Body of pancreas (tissue), 4 donors: ENCODE data around the gene DRGX. TPM values are rescaled to one million over a fixed set of nuclear protein-coding genes. Genes with fewer than 3 reads are reported as not detected.

ENCODE experiments used
- ATAC-seq: fragments of 150-250 bp; one replicate; pipeline ENCODE4 v1.9.1; 2016
- DNase-seq, 4 donors: peaks; one replicate each; pipeline ENCODE4 v3.0.0-alpha.2; 2019
- H3K27ac ChIP-seq, 4 donors: fragments of 200-600 bp; sonication (generic); 1 replicate in 3 of 4; 2 replicates in 1 of 4; pipeline versions ENCODE4 v1.5.1 to v1.6.1; 2016 to 2019; ENCODE audit warnings: mild to moderate bottlenecking in 1 of 4, mixed read lengths in 1 of 4, moderate library complexity in 1 of 4
- H3K27me3 ChIP-seq, 2 donors: fragments of 200-600 bp; sonication (generic); one replicate each; pipeline ENCODE4 v1.6.0; 2016; ENCODE audit warnings: mild to moderate bottlenecking in 1 of 2
- H3K36me3 ChIP-seq, 2 donors: fragments of 200-600 bp; sonication (generic); replicated peaks in 1 of 2; 2 replicates each; pipeline ENCODE4 v1.5.1; 2016; ENCODE audit warnings: low read depth in 2 of 2; ENCODE audit not compliant: insufficient read depth in 1 of 2
- H3K4me1 ChIP-seq: fragments of 200-600 bp; sonication (generic); one replicate; pipeline ENCODE4 v1.6.0; 2016
- H3K4me3 ChIP-seq, 2 donors: fragments of 200-600 bp; sonication (generic); 1 replicate in 1 of 2; 2 replicates in 1 of 2; pipeline ENCODE4 v1.5.1; 2016 to 2019
- H3K9me3 ChIP-seq, 3 donors: fragments of 200-600 bp; sonication (generic); 1 replicate in 2 of 3; 2 replicates in 1 of 3; pipeline ENCODE4 v1.5.1; 2016
- CTCF ChIP-seq, 7 experiments: fragments of 450-650 bp in 4 of 7; fragments of 200-600 bp in 3 of 7; sonication (generic) in 3 of 7; IDR thresholded peaks; one replicate each; pipeline ENCODE4 v1.5.1; 2016 to 2019; ENCODE audit warnings: antibody characterized with exemption in 7 of 7
- POLR2A ChIP-seq, 3 donors: fragments of 450-650 bp; IDR thresholded peaks; one replicate each; pipeline ENCODE4 v1.6.1; 2016; ENCODE audit warnings: antibody characterized with exemption in 3 of 3, mild to moderate bottlenecking in 2 of 3
- WGBS, 2 donors: methylation state at CpG; one replicate each; pipeline ENCODE4 v1.1.5; 2017; 5-methylcytosine and 5-hydroxymethylcytosine counted together
- intact Hi-C: fragments of 100-400 bp; cut with DNase I; formaldehyde crosslinking; loops from one replicate; pipeline ENCODE4 v1.15.1; 2023
- total RNA-seq, 2 donors: library from RNA; depleted of rRNA; stranded (reverse); fragments of >200 nt; gene quantifications; one replicate each; pipeline ENCODE4 v1.1.0, GENCODE V29; 2016

DRGX gene
- total RNA-seq, 2 donors from 2014 or later: not detected

DNA sequence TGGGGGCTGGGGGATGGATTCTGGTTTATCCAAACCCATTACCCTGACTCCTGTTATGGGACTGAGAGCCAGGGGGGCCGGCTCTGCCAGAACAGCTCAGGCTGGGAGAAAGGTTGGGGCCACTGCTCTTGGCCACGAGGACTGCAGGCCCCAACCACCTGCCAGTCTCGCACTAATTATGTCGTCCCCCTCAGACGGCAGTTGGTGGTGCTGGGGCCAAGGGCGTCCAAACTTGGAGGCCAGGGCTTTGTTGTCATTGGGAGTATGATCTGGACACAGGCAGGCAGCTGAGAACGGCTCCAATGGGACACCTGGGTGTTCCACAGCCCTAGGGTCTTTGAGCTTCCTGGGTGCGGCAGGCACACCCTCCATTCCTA, 34.7 kb downstream of the DRGX start:
- no peaks in the 10 kb centered on the region for H3K36me3 ChIP-seq
- no peaks in the 10 kb centered on the region for H3K9me3 ChIP-seq
- H3K27ac ChIP-seq: no peak overlapping the region
- no peak overlapping the region for H3K4me3 ChIP-seq
- ATAC-seq (no peak), DNase-seq (no peak)
- peaks cover 24% of the 10 kb centered on the region for H3K4me1 ChIP-seq
- no peak for TF ChIP-seq POLR2A (IDR thresholded peaks at IDR 0.05)
- 73 to 95% methylated on average over 7 to 8 of the region's 8 CpGs for WGBS, 2 donors
- no peaks in the 10 kb centered on the region for H3K27me3 ChIP-seq
- intact Hi-C loops: no loop called here

GRCh38 chr10:49360271-49361177, 35.4 kb downstream of the DRGX start:
- no peak overlapping the region for H3K27ac ChIP-seq
- no peaks in the 10 kb centered on the region for H3K9me3 ChIP-seq
- no peak for TF ChIP-seq CTCF (IDR thresholded peaks at IDR 0.05)
- no peak for TF ChIP-seq POLR2A (IDR thresholded peaks at IDR 0.05)
- H3K27me3 ChIP-seq: no peaks in the 10 kb centered on the region
- intact Hi-C loops: no loop called here
- H3K36me3 ChIP-seq: no peaks in the 10 kb centered on the region
- H3K4me3 ChIP-seq: no peak overlapping the region
- ATAC-seq (no peak), DNase-seq (no peak)
- H3K4me1 ChIP-seq: peaks cover 24% of the 10 kb centered on the region
- 69 to 72% methylated on average over 7 to 15 of the region's 15 CpGs for WGBS, 2 donors

DNA sequence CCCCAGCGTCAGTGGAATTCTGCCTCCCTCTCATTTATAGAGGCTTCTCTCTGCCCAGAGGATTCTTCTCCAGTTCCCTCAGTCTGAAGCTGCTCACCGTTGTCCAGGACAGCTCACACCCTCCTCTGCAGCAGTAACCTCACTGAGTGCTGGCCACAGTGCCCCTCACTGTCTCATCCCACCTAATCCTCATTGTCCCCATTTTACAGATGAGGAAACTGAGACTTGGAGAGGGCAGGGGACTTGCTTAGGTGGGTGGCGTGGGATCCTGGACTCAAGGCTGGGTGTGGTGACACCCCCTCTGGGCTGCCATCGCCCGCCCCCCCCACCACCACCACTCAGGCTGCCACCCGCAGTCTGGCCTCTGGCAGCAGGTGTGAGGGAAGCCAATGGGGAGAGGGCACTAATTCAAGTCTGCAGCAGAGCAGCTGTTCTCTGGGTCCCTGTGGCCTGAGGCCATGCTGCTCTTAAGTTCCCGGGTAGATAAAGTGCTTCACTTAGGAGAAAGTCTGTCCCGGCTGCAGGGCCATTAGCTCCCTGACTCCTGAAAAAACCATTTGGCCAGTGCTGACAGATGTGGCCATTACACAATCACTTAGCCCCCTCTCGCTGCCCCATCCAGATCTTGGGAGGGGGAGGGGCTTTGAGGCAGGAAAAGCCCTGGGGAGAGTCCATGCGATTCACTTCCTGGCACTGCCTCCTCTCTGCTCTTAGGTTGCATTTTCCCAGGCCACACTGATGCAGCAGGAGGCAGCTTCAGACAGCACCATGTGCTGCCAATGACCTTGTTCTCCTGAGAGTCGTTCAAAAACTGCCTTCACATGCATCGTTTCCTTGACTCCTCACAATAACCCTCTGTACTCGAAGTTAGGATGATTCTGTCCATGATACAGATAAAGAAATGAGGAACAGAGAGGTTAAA, 36.3 kb downstream of the DRGX start:
- Histone ChIP-seq H3K36me3 (no peaks in the 10 kb centered on the region), H3K4me3 (no peak overlapping the region), H3K4me1 (peaks cover 24% of the 10 kb centered on the region), H3K27ac (no peak overlapping the region), H3K27me3 (no peaks in the 10 kb centered on the region), H3K9me3 (no peaks in the 10 kb centered on the region)
- intact Hi-C loops: no loop called here
- WGBS, 2 donors: 43 to 47% methylated on average over 12 of the region's 13 CpGs
- ATAC-seq: no peak
- TF ChIP-seq POLR2A (IDR thresholded peaks at IDR 0.05): no peak
- TF ChIP-seq CTCF (IDR thresholded peaks at IDR 0.05): no peak
- no peak for DNase-seq

DNA sequence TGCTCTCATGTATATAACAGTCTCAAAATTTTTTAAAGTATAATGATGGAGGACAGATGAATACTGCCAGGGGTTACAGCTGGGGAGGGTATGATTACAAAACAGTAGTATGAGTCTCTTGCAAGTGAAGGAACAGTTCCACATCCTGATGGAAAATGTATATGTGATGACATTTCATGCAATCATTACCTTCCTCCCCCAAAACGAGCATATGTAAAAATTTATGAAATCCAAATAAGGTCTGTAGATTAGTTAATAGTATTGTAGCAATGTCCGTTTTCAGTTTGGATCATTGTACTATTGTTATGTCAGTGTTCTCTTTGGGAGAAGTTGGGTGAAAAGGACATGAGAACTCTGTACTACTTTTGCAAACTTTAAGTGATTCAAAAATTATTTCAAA, 38.0 kb downstream of the DRGX start:
- WGBS, 2 donors: 27 to 41% methylated on average over 2 of the region's 2 CpGs
- Histone ChIP-seq H3K9me3 (no peaks in the 10 kb centered on the region), H3K4me3 (no peak overlapping the region), H3K27me3 (no peaks in the 10 kb centered on the region), H3K4me1 (peaks cover 19% of the 10 kb centered on the region), H3K36me3 (no peaks in the 10 kb centered on the region), H3K27ac (no peak overlapping the region)
- DNase-seq: no peak
- ATAC-seq: no peak
- intact Hi-C loops: no loop called here
- TF ChIP-seq CTCF (IDR thresholded peaks at IDR 0.05) (no peak), POLR2A (IDR thresholded peaks at IDR 0.05) (no peak)

- no peaks in the 10 kb centered on the region for H3K9me3 ChIP-seq
- ATAC-seq (no peak), DNase-seq (no peak)
- no peaks in the 10 kb centered on the region for H3K36me3 ChIP-seq
- TF ChIP-seq CTCF (IDR thresholded peaks at IDR 0.05) (no peak), POLR2A (IDR thresholded peaks at IDR 0.05) (no peak)
- no peak overlapping the region for H3K27ac ChIP-seq
- H3K27me3 ChIP-seq: no peaks in the 10 kb centered on the region
- intact Hi-C loops: no loop called here
- H3K4me1 ChIP-seq: peaks cover 10% of the 10 kb centered on the region
- H3K4me3 ChIP-seq: no peak overlapping the region
- WGBS, 2 donors: 77 to 83% methylated on average over 1 of the region's 1 CpG
Measured at GRCh38 chr10:49356944-49357343, 38.9 kb downstream of the DRGX start.
